ENCODE results near the gene GCDH.

- TF ChIP-seq POLR2AphosphoS5 (IDR thresholded peaks at IDR 0.05; ENCODE audit: low read depth, low read length) (no peak), POLR2A (IDR thresholded peaks at IDR 0.05; ENCODE audit: low read depth, low read length) (no peak), TAF1 (IDR thresholded peaks at IDR 0.05; ENCODE audit: low read depth, low read length) (no peak)
Measured at GRCh38 chr19:12847159-12848139, 43.5 kb upstream of the GCDH start.

All from GM12891 (cell line).